GM10248 (cell line): ENCODE data around the gene INPP1.
"Not testable (repeated sequence)": the region's sequence is repeated elsewhere in the genome, so short reads cannot be mapped to it uniquely, and the experiment has no call there.

Experiments used
- CTCF ChIA-PET: fragments of 300-600 bp; sonication (Branson Sonifier 250); formaldehyde crosslinking; extraction: SDS; loops from one replicate; lab custom pipeline; 2021; ENCODE audit warnings: antibody characterized with exemption; lab: Yijun Ruan, JAX
- POLR2A ChIA-PET: fragments of 350-650 bp; sonication (Branson Sonifier 250); formaldehyde crosslinking; extraction: SDS; loops from one replicate; lab custom pipeline; 2020; ENCODE audit warnings: antibody characterized with exemption; lab: Yijun Ruan, JAX
- DNase-seq: peaks from one replicate; pipeline ENCODE4 v3.0.0; 2012; ENCODE audit errors: extremely low spot score
- CTCF ChIP-seq: IDR thresholded peaks from 2 replicates; pipeline ENCODE4 v1.5.1; 2012; ENCODE audit warnings: mild to moderate bottlenecking, low read depth; ENCODE audit errors: extremely low read depth, missing control alignments, control extremely low read depth

Gene INPP1

GRCh38 chr2:190308031-190308430 lies 35.4 kb upstream of the INPP1 start:
- ChIA-PET POLR2A (interaction anchor here (0.5 kb wide), 1 partner anchor 572 kb away, joined by 7 read pairs; no protein-coding TSS in a partner anchor), CTCF (interaction anchor here (1.2 to 2.2 kb wide), 3 partner anchors 11 to 219 kb away, joined by 3 to 6 read pairs (median 6); partner anchors contain the start of gene HIBCH)
- DNase-seq = no peak
- no peak for TF ChIP-seq CTCF

- DNase-seq = no peak
- CTCF ChIA-PET = interaction anchor here (1.0 kb wide), 3 partner anchors 8 to 636 kb away, joined by 3 to 4 read pairs (median 3); no protein-coding TSS in a partner anchor
- TF ChIP-seq CTCF = no peak
- POLR2A ChIA-PET = no interaction called here
Observed at GRCh38 chr2:190311893-190312634, 31.3 kb upstream of the INPP1 start.

GRCh38 chr2:190312635-190313025 lies 30.8 kb upstream of the INPP1 start:
- POLR2A ChIA-PET, DNase-seq: not testable (repeated sequence)
- CTCF ChIA-PET = interaction anchor here (1.0 kb wide), 2 partner anchors 8 to 67 kb away, joined by 3 to 4 read pairs; no protein-coding TSS in a partner anchor

GRCh38 chr2:190313880-190314279 lies 29.5 kb upstream of the INPP1 start:
- ChIA-PET CTCF (interaction anchor here (1.2 kb wide), 2 partner anchors 51 to 225 kb away, joined by 3 to 4 read pairs; no protein-coding TSS in a partner anchor), POLR2A (interaction anchor here (0.7 kb wide), 1 partner anchor 275 kb away, joined by 5 read pairs; no protein-coding TSS in a partner anchor)
- no peak for TF ChIP-seq CTCF
- DNase-seq = no peak

GRCh38 chr2:190315273-190315672 lies 28.1 kb upstream of the INPP1 start:
- CTCF ChIA-PET = interaction anchor here (1.2 kb wide), 2 partner anchors 52 to 226 kb away, joined by 3 to 4 read pairs; no protein-coding TSS in a partner anchor
- POLR2A ChIA-PET = no interaction called here
- no peak for DNase-seq
- no peak for TF ChIP-seq CTCF

- TF ChIP-seq CTCF = no peak
- POLR2A ChIA-PET = interaction anchor here (0.7 to 1.8 kb wide), 2 partner anchors 9 to 25 kb away, joined by 3 to 7 read pairs; no protein-coding TSS in a partner anchor
- DNase-seq = no peak
- CTCF ChIA-PET = interaction anchor here (0.7 to 4.0 kb wide), 9 partner anchors 10 to 556 kb away, joined by 3 to 14 read pairs (median 4); partner anchors contain the start of genes INPP1 and OSGEPL1
Observed at GRCh38 chr2:190318514-190318913, 24.9 kb upstream of the INPP1 start.
